AG09309 (cell line): ENCODE measurements around the gene SOX5.

ENCODE experiments used
- DNase-seq: peaks from one replicate; pipeline ENCODE4 v3.0.0-alpha.2; 2010; ENCODE audit warnings: low read depth
- H3K4me3 ChIP-seq: 2 replicates; pipeline ENCODE4 v1.5.1; 2011; ENCODE audit warnings: mild to moderate bottlenecking, low read depth, low read length, moderate library complexity; ENCODE audit not compliant: control insufficient read depth
- TF ChIP-seq, protein P1 (sequence below): IDR thresholded peaks from 2 replicates; pipeline ENCODE4 v1.5.1; 2011; ENCODE audit warnings: mild to moderate bottlenecking, low read depth, low read length, inconsistent platforms; ENCODE audit not compliant: insufficient read depth, control insufficient read depth; ENCODE audit errors: missing control alignments

Gene SOX5

GRCh38 chr12:23781118-23781517 is 168.4 kb downstream of the SOX5 start:
- H3K4me3 ChIP-seq, result no peak overlapping the region
- TF ChIP-seq, protein P1, sequence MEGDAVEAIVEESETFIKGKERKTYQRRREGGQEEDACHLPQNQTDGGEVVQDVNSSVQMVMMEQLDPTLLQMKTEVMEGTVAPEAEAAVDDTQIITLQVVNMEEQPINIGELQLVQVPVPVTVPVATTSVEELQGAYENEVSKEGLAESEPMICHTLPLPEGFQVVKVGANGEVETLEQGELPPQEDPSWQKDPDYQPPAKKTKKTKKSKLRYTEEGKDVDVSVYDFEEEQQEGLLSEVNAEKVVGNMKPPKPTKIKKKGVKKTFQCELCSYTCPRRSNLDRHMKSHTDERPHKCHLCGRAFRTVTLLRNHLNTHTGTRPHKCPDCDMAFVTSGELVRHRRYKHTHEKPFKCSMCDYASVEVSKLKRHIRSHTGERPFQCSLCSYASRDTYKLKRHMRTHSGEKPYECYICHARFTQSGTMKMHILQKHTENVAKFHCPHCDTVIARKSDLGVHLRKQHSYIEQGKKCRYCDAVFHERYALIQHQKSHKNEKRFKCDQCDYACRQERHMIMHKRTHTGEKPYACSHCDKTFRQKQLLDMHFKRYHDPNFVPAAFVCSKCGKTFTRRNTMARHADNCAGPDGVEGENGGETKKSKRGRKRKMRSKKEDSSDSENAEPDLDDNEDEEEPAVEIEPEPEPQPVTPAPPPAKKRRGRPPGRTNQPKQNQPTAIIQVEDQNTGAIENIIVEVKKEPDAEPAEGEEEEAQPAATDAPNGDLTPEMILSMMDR, result no peak
- DNase-seq, result no peak

- H3K4me3 ChIP-seq, result no peak overlapping the region
- TF ChIP-seq, protein P1, result no peak
- no peak for DNase-seq
Measured at GRCh38 chr12:23775208-23775607, 174.3 kb downstream of the SOX5 start.

- no peak for DNase-seq
- TF ChIP-seq, protein P1, result no peak
- H3K4me3 ChIP-seq, result no peak overlapping the region
Measured at GRCh38 chr12:23771240-23771949, 178.1 kb downstream of the SOX5 start.

- no peak for DNase-seq
- TF ChIP-seq, protein P1, result no peak
Measured at GRCh38 chr12:23770202-23770938, 179.1 kb downstream of the SOX5 start.

DNA sequence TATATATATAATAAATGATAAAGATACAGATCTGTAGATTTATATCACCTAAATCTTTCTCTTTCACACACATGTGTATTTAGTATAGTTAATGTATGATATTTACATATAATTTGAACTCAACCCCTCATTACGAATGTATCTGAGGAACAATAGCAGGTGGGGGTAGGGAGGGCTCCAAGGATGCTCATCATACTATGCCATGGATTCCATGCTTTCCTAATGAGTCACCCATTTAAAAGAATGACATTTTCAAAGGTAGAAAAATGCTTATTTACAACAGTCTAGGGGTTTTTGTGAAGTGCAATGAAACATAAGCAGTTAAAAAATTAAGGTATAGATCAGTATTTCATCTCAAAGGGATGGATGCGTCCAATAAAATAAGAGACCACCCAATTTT is 181.6 kb downstream of the SOX5 start:
- DNase-seq, result no peak
- TF ChIP-seq, protein P1, result no peak
- no peak overlapping the region for H3K4me3 ChIP-seq

More at GRCh38 chr12:23770202-23770938, 179.1 kb downstream of the SOX5 start:
- H3K4me3 ChIP-seq, result no peak overlapping the region

GRCh38 chr12:23763724-23764123 is 185.7 kb downstream of the SOX5 start:
- DNase-seq, result no peak
- TF ChIP-seq, protein P1, result no peak
- no peak overlapping the region for H3K4me3 ChIP-seq
